GM23338 (cell line): ENCODE measurements around the gene PKP3. TPM values are rescaled to one million over a fixed set of nuclear protein-coding genes. Genes with fewer than 3 reads are reported as not detected.

Experiments
- ATAC-seq: fragments of 200-7000 bp; cut with Tn5 transposase; 3 replicates; pipeline ENCODE4 v1.9.1; 2020
- DNase-seq: peaks from one replicate; pipeline ENCODE4 v3.0.0-alpha.2; 2015; ENCODE audit warnings: low spot score
- H2AFZ ChIP-seq: fragments of 200-600 bp; sonication (generic); 2 replicates; pipeline ENCODE4 v1.8.0; 2016; ENCODE audit warnings: antibody characterized with exemption, mild to moderate bottlenecking, moderate library complexity
- H3F3A ChIP-seq: fragments of 200-600 bp; sonication (generic); replicated peaks from 2 replicates; pipeline ENCODE4 v1.8.0; 2017; ENCODE audit warnings: antibody characterized with exemption, mixed run types, low read depth
- H3K27ac ChIP-seq: fragments of 200-600 bp; sonication (generic); 2 replicates; pipeline ENCODE4 v1.6.1; 2016; ENCODE audit warnings: low read depth
- H3K27me3 ChIP-seq: fragments of 200-600 bp; sonication (generic); 2 replicates; pipeline ENCODE4 v1.8.0; 2016; ENCODE audit warnings: mild to moderate bottlenecking, mixed run types, moderate library complexity; ENCODE audit not compliant: insufficient read depth
- H3K36me3 ChIP-seq: fragments of 200-600 bp; sonication (generic); 2 replicates; pipeline ENCODE4 v1.8.0; 2016; ENCODE audit warnings: mild to moderate bottlenecking; ENCODE audit not compliant: insufficient read depth
- H3K4me1 ChIP-seq: fragments of 200-600 bp; sonication (generic); 2 replicates; pipeline ENCODE4 v1.8.0; 2016; ENCODE audit warnings: mild to moderate bottlenecking, moderate library complexity; ENCODE audit not compliant: insufficient read depth
- H3K4me2 ChIP-seq: fragments of 200-600 bp; sonication (generic); 2 replicates; pipeline ENCODE4 v1.7.1; 2017; ENCODE audit warnings: mixed run types
- H3K4me3 ChIP-seq: fragments of 200-600 bp; sonication (generic); 2 replicates; pipeline ENCODE4 v1.6.1; 2016; ENCODE audit warnings: mixed run types
- H3K79me2 ChIP-seq: fragments of 200-600 bp; sonication (generic); replicated peaks from 2 replicates; pipeline ENCODE4 v1.8.0; 2017; ENCODE audit warnings: mild to moderate bottlenecking; ENCODE audit not compliant: insufficient read depth
- H3K9me2 ChIP-seq: fragments of 200-600 bp; sonication (generic); 2 replicates; pipeline ENCODE4 v1.8.0; 2017; ENCODE audit not compliant: insufficient read depth
- H4K20me1 ChIP-seq: fragments of 200-600 bp; sonication (generic); replicated peaks from 2 replicates; pipeline ENCODE4 v1.8.0; 2017; ENCODE audit warnings: mild to moderate bottlenecking; ENCODE audit not compliant: insufficient read depth
- H3K27ac Mint-ChIP-seq: 2 replicates; pipeline ENCODE4 v1.8.0; 2020; ENCODE audit warnings: inconsistent platforms, mild to moderate bottlenecking, moderate library complexity, mixed read lengths
- H3K27me3 Mint-ChIP-seq: 3 replicates; pipeline ENCODE4 v1.8.0; 2022; ENCODE audit warnings: low read depth, mild to moderate bottlenecking, moderate library complexity, mixed read lengths, inconsistent platforms; ENCODE audit not compliant: insufficient read depth, poor library complexity
- H3K36me3 Mint-ChIP-seq: 3 replicates; pipeline ENCODE4 v1.8.0; 2021; ENCODE audit warnings: low read depth, mild to moderate bottlenecking, inconsistent platforms, moderate library complexity, mixed read lengths
- H3K4me1 Mint-ChIP-seq: 3 replicates; pipeline ENCODE4 v1.8.0; 2020; ENCODE audit warnings: mild to moderate bottlenecking, inconsistent platforms, mixed read lengths
- H3K4me3 Mint-ChIP-seq: 3 replicates; pipeline ENCODE4 v1.8.0; 2021; ENCODE audit warnings: moderate library complexity, mild to moderate bottlenecking, inconsistent platforms, mixed read lengths
- H3K9me3 Mint-ChIP-seq: 3 replicates; pipeline ENCODE4 v1.8.0; 2020; ENCODE audit warnings: moderate library complexity, mild to moderate bottlenecking, inconsistent platforms, mixed read lengths
- POLR2AphosphoS5 ChIP-seq: IDR thresholded peaks from 2 replicates; pipeline ENCODE4 v1.6.1; 2016; ENCODE audit warnings: antibody characterized with exemption, low read depth
- ZNF331 ChIP-seq: fragments of 250-450 bp; sonication (Bioruptor Pico); IDR thresholded peaks from 2 replicates; pipeline ENCODE4 v1.5.0; 2020; ENCODE audit warnings: low read depth, mild to moderate bottlenecking, moderate library complexity
- long read RNA-seq: library from polyadenylated mRNA; unstranded; transcript quantifications from one replicate; pipeline ENCODE4 v2.0.0, GENCODE V29; 2020; ENCODE audit not compliant: unreplicated experiment
- polyA plus RNA-seq: library from polyadenylated mRNA; unstranded; fragments of >200 nt; fragmentation: Nextera tagmentation; extraction: Ambion mirVana; gene quantifications from 2 replicates; pipeline ENCODE4 v1.2.1, GENCODE V29; 2016
- total RNA-seq: library from RNA; depleted of rRNA; stranded (reverse); fragments of >200 nt; shearing (Covaris generic); gene quantifications from 2 replicates; pipeline ENCODE4 v1.2.3, GENCODE V29; 2014; rRNA removed
- TF ChIP-seq, protein P1 (sequence below): IDR thresholded peaks from one replicate; pipeline ENCODE4 v1.6.1; 2018; ENCODE audit warnings: antibody characterized with exemption; ENCODE audit not compliant: unreplicated experiment

PKP3 gene, protein sequence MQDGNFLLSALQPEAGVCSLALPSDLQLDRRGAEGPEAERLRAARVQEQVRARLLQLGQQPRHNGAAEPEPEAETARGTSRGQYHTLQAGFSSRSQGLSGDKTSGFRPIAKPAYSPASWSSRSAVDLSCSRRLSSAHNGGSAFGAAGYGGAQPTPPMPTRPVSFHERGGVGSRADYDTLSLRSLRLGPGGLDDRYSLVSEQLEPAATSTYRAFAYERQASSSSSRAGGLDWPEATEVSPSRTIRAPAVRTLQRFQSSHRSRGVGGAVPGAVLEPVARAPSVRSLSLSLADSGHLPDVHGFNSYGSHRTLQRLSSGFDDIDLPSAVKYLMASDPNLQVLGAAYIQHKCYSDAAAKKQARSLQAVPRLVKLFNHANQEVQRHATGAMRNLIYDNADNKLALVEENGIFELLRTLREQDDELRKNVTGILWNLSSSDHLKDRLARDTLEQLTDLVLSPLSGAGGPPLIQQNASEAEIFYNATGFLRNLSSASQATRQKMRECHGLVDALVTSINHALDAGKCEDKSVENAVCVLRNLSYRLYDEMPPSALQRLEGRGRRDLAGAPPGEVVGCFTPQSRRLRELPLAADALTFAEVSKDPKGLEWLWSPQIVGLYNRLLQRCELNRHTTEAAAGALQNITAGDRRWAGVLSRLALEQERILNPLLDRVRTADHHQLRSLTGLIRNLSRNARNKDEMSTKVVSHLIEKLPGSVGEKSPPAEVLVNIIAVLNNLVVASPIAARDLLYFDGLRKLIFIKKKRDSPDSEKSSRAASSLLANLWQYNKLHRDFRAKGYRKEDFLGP
- 18.7 and 23.0 TPM in 2 replicates for total RNA-seq
- polyA plus RNA-seq: 6.1 and 7.2 TPM in 2 replicates
- long read RNA-seq, partial matches to known transcripts: 0 of 2 reads
- long read RNA-seq, other reads (novel, unspliced or antisense): 0 of 2 reads

DNA sequence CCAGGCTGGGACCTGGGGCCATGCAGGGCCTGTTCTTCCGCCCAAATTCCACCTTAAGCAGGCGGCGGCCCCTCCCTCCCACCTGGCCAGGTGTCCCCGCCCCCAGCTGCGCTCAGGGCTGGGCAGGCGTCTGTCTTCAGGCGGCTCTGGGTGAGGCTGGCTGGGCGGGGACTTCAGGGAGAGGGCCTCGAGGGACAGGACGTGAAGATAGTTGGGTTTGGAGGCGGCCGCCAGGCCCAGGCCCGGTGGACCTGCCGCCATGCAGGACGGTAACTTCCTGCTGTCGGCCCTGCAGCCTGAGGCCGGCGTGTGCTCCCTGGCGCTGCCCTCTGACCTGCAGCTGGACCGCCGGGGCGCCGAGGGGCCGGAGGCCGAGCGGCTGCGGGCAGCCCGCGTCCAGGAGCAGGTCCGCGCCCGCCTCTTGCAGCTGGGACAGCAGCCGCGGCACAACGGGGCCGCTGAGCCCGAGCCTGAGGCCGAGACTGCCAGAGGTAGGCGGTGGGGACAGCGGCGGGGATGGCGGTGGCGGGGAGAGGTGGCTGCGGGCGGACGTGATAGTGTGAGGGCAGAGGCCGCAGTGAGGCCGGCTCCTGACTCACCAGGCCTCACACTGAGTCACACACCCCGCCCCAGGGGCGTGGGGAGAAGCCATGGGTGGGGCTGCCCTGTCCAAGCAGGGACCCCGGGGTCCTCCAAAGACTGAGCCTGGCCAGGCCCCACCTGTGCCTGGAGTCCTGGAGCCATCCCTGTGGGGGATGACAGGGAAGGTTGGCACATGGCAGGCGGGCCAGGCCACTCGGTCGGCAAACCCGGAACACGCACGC is at the start of gene PKP3:
PKP3 (plus strand) TSS at position 176 of the 824 bp plus-strand sequence; CDS start at position 260, 84 bp downstream.
- Mint-ChIP-seq H3K27ac (no peak within 1 kb of the TSS), H3K4me1 (peaks cover 2% of the 10 kb centered on the region; the same call in 1 of the 3 replicates), H3K4me3 (peak within 1 kb of the TSS; percentile 48; the same call in 1 of the 3 replicates), H3K27me3 (peaks cover 4% of the 10 kb centered on the region), H3K36me3 (peaks cover 8% of the 10 kb centered on the region; the same call in 2 of the 3 replicates), H3K9me3 (peaks cover 5% of the 10 kb centered on the region; the same call in 1 of the 3 replicates)
- H3K27ac ChIP-seq: no peak within 1 kb of the TSS
- no peaks in the 10 kb centered on the region for H3K79me2 ChIP-seq
- peak within 1 kb of the TSS; percentile 84; the same call in 1 of the 2 replicates for H2AFZ ChIP-seq
- H4K20me1 ChIP-seq: no peaks in the 10 kb centered on the region
- no peaks in the 10 kb centered on the region for H3K9me2 ChIP-seq
- H3K4me2 ChIP-seq: peak within 1 kb of the TSS; percentile 73
- TF ChIP-seq, protein P1, sequence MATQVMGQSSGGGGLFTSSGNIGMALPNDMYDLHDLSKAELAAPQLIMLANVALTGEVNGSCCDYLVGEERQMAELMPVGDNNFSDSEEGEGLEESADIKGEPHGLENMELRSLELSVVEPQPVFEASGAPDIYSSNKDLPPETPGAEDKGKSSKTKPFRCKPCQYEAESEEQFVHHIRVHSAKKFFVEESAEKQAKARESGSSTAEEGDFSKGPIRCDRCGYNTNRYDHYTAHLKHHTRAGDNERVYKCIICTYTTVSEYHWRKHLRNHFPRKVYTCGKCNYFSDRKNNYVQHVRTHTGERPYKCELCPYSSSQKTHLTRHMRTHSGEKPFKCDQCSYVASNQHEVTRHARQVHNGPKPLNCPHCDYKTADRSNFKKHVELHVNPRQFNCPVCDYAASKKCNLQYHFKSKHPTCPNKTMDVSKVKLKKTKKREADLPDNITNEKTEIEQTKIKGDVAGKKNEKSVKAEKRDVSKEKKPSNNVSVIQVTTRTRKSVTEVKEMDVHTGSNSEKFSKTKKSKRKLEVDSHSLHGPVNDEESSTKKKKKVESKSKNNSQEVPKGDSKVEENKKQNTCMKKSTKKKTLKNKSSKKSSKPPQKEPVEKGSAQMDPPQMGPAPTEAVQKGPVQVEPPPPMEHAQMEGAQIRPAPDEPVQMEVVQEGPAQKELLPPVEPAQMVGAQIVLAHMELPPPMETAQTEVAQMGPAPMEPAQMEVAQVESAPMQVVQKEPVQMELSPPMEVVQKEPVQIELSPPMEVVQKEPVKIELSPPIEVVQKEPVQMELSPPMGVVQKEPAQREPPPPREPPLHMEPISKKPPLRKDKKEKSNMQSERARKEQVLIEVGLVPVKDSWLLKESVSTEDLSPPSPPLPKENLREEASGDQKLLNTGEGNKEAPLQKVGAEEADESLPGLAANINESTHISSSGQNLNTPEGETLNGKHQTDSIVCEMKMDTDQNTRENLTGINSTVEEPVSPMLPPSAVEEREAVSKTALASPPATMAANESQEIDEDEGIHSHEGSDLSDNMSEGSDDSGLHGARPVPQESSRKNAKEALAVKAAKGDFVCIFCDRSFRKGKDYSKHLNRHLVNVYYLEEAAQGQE: no peak
- TF ChIP-seq POLR2AphosphoS5: peak; percentile 28; the same call in 1 of the 2 replicates
- H3K27me3 ChIP-seq: no peaks in the 10 kb centered on the region
- H3K4me1 ChIP-seq: peaks cover 6% of the 10 kb centered on the region
- peak within 1 kb of the TSS; percentile 47 for H3K4me3 ChIP-seq
- no peaks in the 10 kb centered on the region for H3K36me3 ChIP-seq
- DNase-seq (peak; percentile 86), ATAC-seq (peak; percentile 61)
- no peaks in the 10 kb centered on the region for H3F3A ChIP-seq

- Mint-ChIP-seq H3K4me1 (peaks cover 21% of the 10 kb centered on the region), H3K36me3 (no peaks in the 10 kb centered on the region; the same call in 1 of the 3 replicates), H3K27ac (no peak overlapping the region), H3K4me3 (no peak overlapping the region), H3K9me3 (peaks cover 3% of the 10 kb centered on the region), H3K27me3 (peaks cover 9% of the 10 kb centered on the region)
- Histone ChIP-seq H3K79me2 (no peaks in the 10 kb centered on the region), H3K4me1 (peaks cover 12% of the 10 kb centered on the region), H2AFZ (no peak overlapping the region), H3K27me3 (no peaks in the 10 kb centered on the region), H4K20me1 (no peaks in the 10 kb centered on the region), H3K9me2 (no peaks in the 10 kb centered on the region), H3F3A (peaks cover 11% of the 10 kb centered on the region), H3K36me3 (no peaks in the 10 kb centered on the region), H3K27ac (no peak overlapping the region), H3K4me2 (no peak overlapping the region), H3K4me3 (no peak overlapping the region)
- no peak for TF ChIP-seq ZNF331 (CRISPR knock-in tag)
- ATAC-seq: no peak
- DNase-seq: no peak
These were observed 49.0 kb upstream of the PKP3 start for GRCh38 chr11:344836-345578.
